SK-N-MC (cell line): ENCODE measurements around the gene CPXM2.

Experiments used
- EZH2 ChIP-seq: fragments of 200-600 bp; sonication (generic); IDR thresholded peaks from one replicate; pipeline ENCODE4 v1.6.1; 2017; ENCODE audit warnings: antibody characterized with exemption
- FOXP2 ChIP-seq: optimal IDR thresholded peaks from 2 replicates; pipeline ENCODE3; 2011; ENCODE audit warnings: mild to moderate bottlenecking, moderate library complexity; ENCODE audit not compliant: insufficient read depth; ENCODE audit errors: extremely low read length, control extremely low read depth
- POLR2AphosphoS5 ChIP-seq: IDR thresholded peaks from 2 replicates; pipeline ENCODE4 v1.6.1; 2012; ENCODE audit warnings: mild to moderate bottlenecking, low read depth, low read length, borderline replicate concordance

- TF ChIP-seq POLR2AphosphoS5 (no peak), EZH2 (no peak), FOXP2 (no peak)
These were observed 130.6 kb downstream of the CPXM2 start for GRCh38 chr10:123761038-123761428.
